Psoas muscle (tissue), 8 donors: ENCODE measurements around the gene SEC22A. TPM values are rescaled to one million over a fixed set of nuclear protein-coding genes. Genes with fewer than 3 reads are reported as not detected.

Experiments
- ATAC-seq, 4 donors: fragments of 200-7000 bp; cut with Tn5 transposase; one replicate each; pipeline ENCODE4 v1.9.1; 2020; ENCODE audit warnings: moderate library complexity in 3 of 4, mild to moderate bottlenecking in 2 of 4
- DNase-seq, 2 donors: peaks; one replicate each; pipeline ENCODE4 v3.0.0-alpha.2; 2020
- H3K27ac ChIP-seq: fragments of 200-600 bp; one replicate; pipeline ENCODE4 v1.8.0; 2022
- H3K27me3 ChIP-seq, 3 donors: fragments of 200-600 bp in 1 of 3; one replicate each; pipeline versions ENCODE4 v1.6.1 to v1.8.0; 2013 to 2022; ENCODE audit warnings: low read length in 2 of 3, mild to moderate bottlenecking in 2 of 3, moderate library complexity in 1 of 3; ENCODE audit not compliant: insufficient read depth in 3 of 3
- H3K36me3 ChIP-seq, 2 donors: fragments of 200-600 bp in 1 of 2; one replicate each; pipeline versions ENCODE4 v1.6.1 to v1.8.0; 2013 to 2022; ENCODE audit warnings: low read depth in 1 of 2, mild to moderate bottlenecking in 1 of 2, moderate library complexity in 1 of 2; ENCODE audit not compliant: insufficient read depth in 1 of 2
- H3K4me1 ChIP-seq: fragments of 200-600 bp; one replicate; pipeline ENCODE4 v1.8.0; 2022
- H3K4me3 ChIP-seq: fragments of 200-600 bp; one replicate; pipeline ENCODE4 v1.8.0; 2022; ENCODE audit warnings: mild to moderate bottlenecking
- H3K9me3 ChIP-seq: fragments of 200-600 bp; one replicate; pipeline ENCODE4 v1.8.0; 2022
- WGBS, 3 donors: extraction: QIAGEN DNeasy Blood & Tissue Kit; methylation state at CpG; one replicate each; pipeline versions ENCODE4 v1.1.6 to v1.1.7; 2013; 5-methylcytosine and 5-hydroxymethylcytosine counted together
- intact Hi-C, 2 donors: fragments of 100-400 bp; cut with DNase I; formaldehyde crosslinking; loops; one replicate each; pipeline versions ENCODE4 v1.11.0 to v1.14.2; 2022
- polyA plus RNA-seq, 3 donors: library from polyadenylated mRNA; stranded (reverse); fragments of 200-250 nt; gene quantifications; one replicate each; pipeline ENCODE4 v1.2.3, GENCODE V29; 2013
- total RNA-seq, 4 donors: library from RNA; stranded (reverse); fragmentation: NEBNext Ultra II Directional in 2 of 4; extraction: Animal tissue kit (Norgen Biotek cat#: 25700) in 2 of 4; gene quantifications; one replicate each; pipeline versions ENCODE4 v1.2.1 to v1.2.4, GENCODE V29; 2021 to 2023
- TF ChIP-seq, protein P1 (sequence below): fragments of 200-600 bp; IDR thresholded peaks from one replicate; pipeline ENCODE4 v1.8.0; 2022; ENCODE audit warnings: antibody characterized with exemption
- donor health status: healthy with polysubstance abuse.
- donor health status: DM: no; HTN: no; CAD: no; lungs with moderate emphysema.
- donor health status: Bipolar disorder and iron deficiency.
- donor health status: healthy.
- donor health status: DM: yes; HTN: yes; CAD: no.
- donor health status: DM: no; HTN: no; CAD: no.
- donor health status: DM: no; HTN: no; CAD: no.
- donor health status: DM: yes; HTN: yes; CAD: no.

SEC22A gene
- total and polyA plus RNA-seq, 7 donors = 5.1 to 7.4 (median 5.9) TPM

DNA sequence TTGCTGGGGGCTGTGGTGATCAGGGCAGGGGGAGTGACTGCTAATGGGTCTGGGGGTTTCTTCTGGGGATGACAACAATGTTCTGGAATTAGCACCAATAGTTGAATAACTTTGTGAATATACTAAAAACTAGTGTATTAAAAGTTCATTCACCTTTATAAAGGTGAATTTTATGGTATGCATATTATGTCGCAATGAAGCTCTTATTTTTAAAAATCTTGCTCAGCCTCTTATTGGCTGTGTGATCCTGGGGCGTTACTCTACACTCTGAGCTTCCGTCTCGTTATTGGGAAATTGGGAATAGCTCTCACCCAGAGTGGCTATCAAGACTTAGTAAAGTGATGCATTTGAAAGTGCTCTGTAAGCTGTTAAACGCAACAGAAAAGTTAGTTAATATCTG is 105.3 kb downstream of the SEC22A start:
- intact Hi-C loops = no loop called here
- 79 to 84% (median 79%) methylated on average over 5 of the region's 5 CpGs for WGBS, 3 donors

DNA sequence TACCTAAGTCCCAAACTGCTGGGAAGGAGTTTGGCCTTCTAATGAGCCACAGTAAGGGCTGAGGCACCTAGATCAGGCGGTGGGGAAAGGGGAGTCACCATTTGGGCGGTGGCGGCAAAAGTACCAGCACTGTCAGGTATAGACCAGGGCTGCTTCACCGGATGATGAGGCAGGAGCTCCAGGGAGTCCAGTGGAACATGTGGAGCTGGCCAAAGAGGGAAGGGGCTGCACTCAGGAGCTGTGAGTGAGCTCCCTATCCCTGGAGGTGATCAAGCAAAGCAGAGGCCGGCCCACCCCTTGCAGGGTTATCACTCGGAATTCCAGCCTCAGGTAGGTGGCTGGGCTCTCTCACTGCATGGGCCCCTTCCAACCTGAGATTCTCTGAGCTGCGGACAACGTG is 108.4 kb downstream of the SEC22A start:
- no peak overlapping the region for H3K27ac ChIP-seq
- H3K9me3 ChIP-seq = no peaks in the 10 kb centered on the region
- DNase-seq (peak in 1 of 2 donors; percentile 38), ATAC-seq (no peak)
- intact Hi-C loops = no loop called here
- TF ChIP-seq, protein P1, sequence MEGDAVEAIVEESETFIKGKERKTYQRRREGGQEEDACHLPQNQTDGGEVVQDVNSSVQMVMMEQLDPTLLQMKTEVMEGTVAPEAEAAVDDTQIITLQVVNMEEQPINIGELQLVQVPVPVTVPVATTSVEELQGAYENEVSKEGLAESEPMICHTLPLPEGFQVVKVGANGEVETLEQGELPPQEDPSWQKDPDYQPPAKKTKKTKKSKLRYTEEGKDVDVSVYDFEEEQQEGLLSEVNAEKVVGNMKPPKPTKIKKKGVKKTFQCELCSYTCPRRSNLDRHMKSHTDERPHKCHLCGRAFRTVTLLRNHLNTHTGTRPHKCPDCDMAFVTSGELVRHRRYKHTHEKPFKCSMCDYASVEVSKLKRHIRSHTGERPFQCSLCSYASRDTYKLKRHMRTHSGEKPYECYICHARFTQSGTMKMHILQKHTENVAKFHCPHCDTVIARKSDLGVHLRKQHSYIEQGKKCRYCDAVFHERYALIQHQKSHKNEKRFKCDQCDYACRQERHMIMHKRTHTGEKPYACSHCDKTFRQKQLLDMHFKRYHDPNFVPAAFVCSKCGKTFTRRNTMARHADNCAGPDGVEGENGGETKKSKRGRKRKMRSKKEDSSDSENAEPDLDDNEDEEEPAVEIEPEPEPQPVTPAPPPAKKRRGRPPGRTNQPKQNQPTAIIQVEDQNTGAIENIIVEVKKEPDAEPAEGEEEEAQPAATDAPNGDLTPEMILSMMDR = no peak
- 90 to 94% (median 91%) methylated on average over 8 of the region's 8 CpGs for whole genome bisulfite sequencing, 3 donors
- H3K4me3 ChIP-seq = no peak overlapping the region
- H3K27me3 ChIP-seq = peaks cover 0 to 25% (median 0%) of the 10 kb centered on the region in 3 donors
- no peaks in the 10 kb centered on the region for H3K4me1 ChIP-seq
- no peaks in the 10 kb centered on the region for H3K36me3 ChIP-seq

More for the DNA sequence above, 105.3 kb downstream of the SEC22A start:
- Histone ChIP-seq H3K9me3 (no peaks in the 10 kb centered on the region), H3K36me3 (no peaks in the 10 kb centered on the region), H3K4me3 (no peak overlapping the region), H3K27me3 (peaks cover 0 to 4% (median 0%) of the 10 kb centered on the region in 3 donors), H3K4me1 (no peaks in the 10 kb centered on the region), H3K27ac (no peak overlapping the region)
- TF ChIP-seq, protein P1 = no peak
- ATAC-seq = no peak
- no peak for DNase-seq

DNA sequence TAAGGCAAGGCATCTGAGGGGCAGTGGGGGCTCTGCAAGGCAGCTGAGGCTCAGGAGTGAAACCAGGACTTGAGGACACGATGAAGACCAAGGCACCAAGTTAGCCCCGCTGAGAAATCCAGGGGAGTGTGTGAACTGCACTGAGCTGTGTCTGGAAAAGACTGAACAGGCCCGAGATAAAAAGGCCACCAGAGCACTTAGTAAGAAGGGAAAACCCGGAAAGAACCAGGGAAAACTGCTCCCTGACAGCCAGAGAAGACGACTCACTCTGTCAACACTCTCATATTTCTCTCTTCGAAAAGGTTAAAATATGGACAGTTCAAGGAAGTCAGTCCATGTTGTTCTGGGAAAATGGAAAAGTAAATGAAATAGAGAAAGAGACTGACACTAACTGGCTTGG is 109.0 kb downstream of the SEC22A start:
- TF ChIP-seq, protein P1 = no peak
- 73 to 77% (median 75%) methylated on average over 6 of the region's 6 CpGs for WGBS, 3 donors
- Histone ChIP-seq H3K4me1 (no peaks in the 10 kb centered on the region), H3K27me3 (peaks cover 0 to 23% (median 0%) of the 10 kb centered on the region in 3 donors), H3K27ac (no peak overlapping the region), H3K4me3 (no peak overlapping the region), H3K36me3 (no peaks in the 10 kb centered on the region), H3K9me3 (no peaks in the 10 kb centered on the region)
- intact Hi-C loops = no loop called here
- ATAC-seq = no peak
- no peak for DNase-seq

DNA sequence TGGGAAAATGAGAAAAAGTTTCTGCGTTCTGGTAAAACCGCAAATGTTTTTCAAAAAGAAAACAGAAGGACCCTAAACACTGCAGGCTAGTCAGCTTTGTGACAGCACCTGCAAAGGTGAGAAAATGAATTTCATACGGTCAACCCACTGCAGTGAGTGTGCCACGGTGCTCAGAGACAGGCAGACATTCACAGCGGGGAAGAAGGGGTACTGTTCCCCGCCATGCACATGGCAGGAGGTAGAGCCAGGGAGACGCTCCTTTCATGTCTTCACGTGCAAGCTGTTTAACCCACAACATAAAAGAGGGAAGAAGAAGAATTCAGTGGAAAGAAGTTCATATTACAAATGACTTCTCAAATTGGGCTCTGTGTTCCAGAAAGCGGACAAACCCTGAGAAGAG is 109.5 kb downstream of the SEC22A start:
- Histone ChIP-seq H3K36me3 (no peaks in the 10 kb centered on the region), H3K27ac (no peak overlapping the region), H3K27me3 (peaks cover 0 to 21% (median 0%) of the 10 kb centered on the region in 3 donors), H3K9me3 (no peaks in the 10 kb centered on the region), H3K4me3 (no peak overlapping the region), H3K4me1 (no peaks in the 10 kb centered on the region)
- TF ChIP-seq, protein P1 = no peak
- DNase-seq (no peak), ATAC-seq (no peak)
- WGBS, 3 donors = 66 to 73% (median 70%) methylated on average over 9 of the region's 9 CpGs
- intact Hi-C loops = no loop called here
